HepG2 (cell line): ENCODE data around the gene WSCD1. TPM values are rescaled to one million over a fixed set of nuclear protein-coding genes. Genes with fewer than 3 reads are reported as not detected.
A peak's percentile ranks its signal among the peaks of the same experiment; 100 is the strongest.

ENCODE experiments used
- ATAC-seq: fragments of 200-7000 bp; cut with Tn5 transposase; 3 replicates; pipeline ENCODE4 v1.9.1; 2020; ENCODE audit warnings: mild to moderate bottlenecking, moderate library complexity
- BruUV-seq: library from RNA; stranded (reverse); fragments of 400-500 nt; replicated peaks from 2 replicates; lab custom pipeline; 2021; lab: Mats Ljungman, UMichigan
- CTCF ChIA-PET: fragments of 300-600 bp; formaldehyde crosslinking; extraction: SDS; loops from one replicate; lab custom pipeline; 2021; ENCODE audit warnings: low total read pairs, inconsistent platforms, low intra/inter-chr PET ratio; lab: Yijun Ruan, JAX
- POLR2A ChIA-PET: fragments of 350-600 bp; sonication (Branson Sonifier 250); formaldehyde crosslinking; loops from one replicate; lab custom pipeline; 2020; ENCODE audit warnings: antibody characterized with exemption, inconsistent platforms; lab: Yijun Ruan, JAX
- DNase-seq: peaks from one replicate; pipeline ENCODE4 v3.0.0-alpha.2; 2015; ENCODE audit warnings: low spot score
- FAIRE-seq: peaks from 3 replicates; lab custom pipeline; 2011; peaks lifted over from hg19 to GRCh38; lab: Jason Lieb, UNC
- H2AFZ ChIP-seq: one replicate; pipeline ENCODE4 v1.6.1; 2011; ENCODE audit warnings: low read length, inconsistent platforms
- H3K27ac ChIP-seq: fragments of 300-600 bp; 3 replicates; pipeline ENCODE4 v1.8.0; 2011; ENCODE audit warnings: mixed run types, mild to moderate bottlenecking, mixed read lengths, low read length, inconsistent platforms; ENCODE audit not compliant: insufficient read depth; ENCODE audit errors: extremely low read length
- H3K27me3 ChIP-seq, 2 experiments: fragments of 200-600 bp in 1 of 2; 2 replicates in 1 of 2; 3 replicates in 1 of 2; pipeline versions ENCODE4 v1.6.0 to v1.8.0; 2011; ENCODE audit warnings: low read length in 2 of 2, mild to moderate bottlenecking in 2 of 2, moderate library complexity in 2 of 2, inconsistent platforms in 1 of 2; ENCODE audit not compliant: insufficient read depth in 2 of 2, control insufficient read depth in 1 of 2
- H3K36me3 ChIP-seq, 2 experiments: fragments of 200-600 bp in 1 of 2; replicated peaks in 1 of 2; 2 replicates in 1 of 2; 3 replicates in 1 of 2; pipeline versions ENCODE4 v1.5.1 to v1.8.0; 2011; ENCODE audit warnings: low read length in 2 of 2, inconsistent platforms in 1 of 2; ENCODE audit not compliant: insufficient read depth in 2 of 2, control insufficient read depth in 1 of 2
- H3K4me1 ChIP-seq: 2 replicates; pipeline ENCODE4 v1.5.1; 2012; ENCODE audit warnings: low read length, inconsistent platforms; ENCODE audit not compliant: insufficient read depth
- H3K4me2 ChIP-seq: 2 replicates; pipeline ENCODE4 v1.6.0; 2011; ENCODE audit warnings: low read depth, low read length, inconsistent platforms
- H3K4me3 ChIP-seq, 3 experiments: fragments of 200-600 bp in 1 of 3; sonication (generic), shearing (Covaris generic) in 1 of 3; replicated peaks in 1 of 3; 2 replicates each; pipeline ENCODE4 v1.5.1; 2011 to 2016; ENCODE audit warnings: low read length in 3 of 3, inconsistent platforms in 2 of 3, low read depth in 2 of 3, mild to moderate bottlenecking in 2 of 3, control low read depth in 1 of 3, mixed read lengths in 1 of 3; ENCODE audit not compliant: insufficient read depth in 1 of 3
- H3K79me2 ChIP-seq: one replicate; pipeline ENCODE4 v1.6.1; 2011; ENCODE audit warnings: low read length, inconsistent platforms; ENCODE audit not compliant: insufficient read depth
- H3K9ac ChIP-seq: 2 replicates; pipeline ENCODE4 v1.6.0; 2011; ENCODE audit warnings: mild to moderate bottlenecking, low read depth, low read length, inconsistent platforms; ENCODE audit not compliant: insufficient read depth
- H3K9me3 ChIP-seq: 2 replicates; pipeline ENCODE4 v1.5.1; 2012; ENCODE audit warnings: mild to moderate bottlenecking, low read length
- H4K20me1 ChIP-seq: 2 replicates; pipeline ENCODE4 v1.6.0; 2011; ENCODE audit warnings: inconsistent platforms, mild to moderate bottlenecking, low read length, moderate library complexity; ENCODE audit not compliant: insufficient read depth
- EEA1 ChIP-seq: sonication (generic); formaldehyde crosslinking; IDR thresholded peaks from 2 replicates; pipeline ENCODE4 v1.5.1; 2020; ENCODE audit warnings: mild to moderate bottlenecking, missing genetic modification reagents, borderline replicate concordance
- ZNF777 ChIP-seq: sonication (generic); formaldehyde crosslinking; IDR thresholded peaks from 2 replicates; pipeline ENCODE4 v1.4.0; 2020; ENCODE audit warnings: missing genetic modification reagents
- ZSCAN25 ChIP-seq: sonication (generic); formaldehyde crosslinking; IDR thresholded peaks from 2 replicates; pipeline ENCODE4 v1.8.0; 2022; ENCODE audit warnings: mild to moderate bottlenecking, missing genetic modification reagents
- WGBS: methylation state at CpG from one replicate; pipeline ENCODE4 v1.1.6; 2017; ENCODE audit warnings: low lambda C conversion rate; 5-methylcytosine and 5-hydroxymethylcytosine counted together
- in situ Hi-C: cut with HindIII; loops from 2 replicates; pipeline ENCODE4 v1.10.0; 2017; ENCODE audit warnings: low pct_unique_long_range_greater_than_20kb; ENCODE audit not compliant: extremely low pct_ligation_motif_present
- intact Hi-C: fragments of 100-400 bp; cut with micrococcal nuclease; formaldehyde crosslinking; loops from one replicate; pipeline ENCODE4 v1.10.0; 2022; ENCODE audit not compliant: unreplicated experiment
- polyA plus RNA-seq, 8 experiments: library from polyadenylated mRNA; depleted of rRNA in 3 of 8; stranded (reverse) in 7 of 8; unstranded in 1 of 8; fragments of >200 nt; fragmentation: Illumina TruSeq in 4 of 8; extraction: Trizol in 4 of 8; gene quantifications; 2 replicates each; pipeline versions ENCODE4 v1.2.1 to v1.2.3, GENCODE V29; 2011 to 2016; ENCODE audit warnings: low read depth in 4 of 8, missing spikeins in 1 of 8, mixed read lengths in 1 of 8; ENCODE audit not compliant: insufficient read depth in 1 of 8
- total RNA-seq, 5 experiments: library from RNA; depleted of rRNA; stranded (reverse); fragments of >200 nt; fragmentation: Illumina TruSeq; extraction: Trizol; gene quantifications; 2 replicates each; pipeline ENCODE4 v1.2.3, GENCODE V29; 2016; ENCODE audit warnings: low read depth in 1 of 5
- TF ChIP-seq, protein P1 (sequence below): sonication (generic); formaldehyde crosslinking; IDR thresholded peaks from 2 replicates; pipeline ENCODE4 v1.5.1; 2020; ENCODE audit warnings: missing genetic modification reagents, mild to moderate bottlenecking, borderline replicate concordance
- TF ChIP-seq, protein P2 (sequence below): sonication (generic); formaldehyde crosslinking; IDR thresholded peaks from 2 replicates; pipeline ENCODE4 v1.5.0; 2020; ENCODE audit warnings: mild to moderate bottlenecking, missing genetic modification reagents, moderate library complexity
- TF ChIP-seq, protein P3 (sequence below): sonication (generic); formaldehyde crosslinking; IDR thresholded peaks from 2 replicates; pipeline ENCODE4 v1.4.0; 2020; ENCODE audit warnings: missing genetic modification reagents
- TF ChIP-seq, protein P4 (sequence below): sonication (generic); formaldehyde crosslinking; IDR thresholded peaks from 2 replicates; pipeline ENCODE4 v1.8.0; 2022; ENCODE audit warnings: mild to moderate bottlenecking, missing genetic modification reagents, moderate library complexity
- TF ChIP-seq, protein P5 (sequence below): sonication (generic); formaldehyde crosslinking; IDR thresholded peaks from 2 replicates; pipeline ENCODE4 v1.9.0; 2021; ENCODE audit warnings: missing genetic modification reagents, mild to moderate bottlenecking, borderline replicate concordance

The WSCD1 gene
- total and polyA plus RNA-seq, 2 of the 13 experiments (the other 11 are each of a cell fraction or from before 2014, with no cell fraction given), result 0.24 to 2.7 TPM

DNA sequence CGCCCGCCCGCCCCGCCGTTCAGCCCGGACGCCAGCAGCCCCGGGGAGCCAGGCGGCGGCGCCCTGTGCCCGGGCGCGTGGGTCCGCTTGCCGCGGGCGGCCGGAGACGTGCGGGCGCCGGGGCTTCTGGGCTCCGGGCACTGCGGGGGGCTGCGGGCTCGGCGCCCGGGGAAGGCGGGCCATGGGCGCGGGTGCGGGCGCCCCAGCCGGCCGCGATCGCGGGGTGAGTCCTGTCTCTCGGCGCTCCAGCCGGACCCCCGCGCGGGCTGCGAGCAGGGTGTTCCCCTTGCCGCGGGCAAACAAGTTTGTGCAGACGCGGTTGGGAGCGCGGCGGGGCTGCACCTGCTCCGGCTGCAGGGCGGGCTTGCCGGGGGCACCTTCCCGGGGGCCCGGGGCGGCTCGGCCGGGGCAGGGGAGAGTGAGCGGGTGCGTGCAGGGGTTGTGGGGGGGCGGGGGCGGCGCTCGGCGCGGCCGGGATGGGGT lies 292 bp downstream of the WSCD1 start:
- no peaks in the 10 kb centered on the region for H3K79me2 ChIP-seq
- WGBS, result no CpG with 5 or more reads among the region's 70 CpGs
- H3K4me1 ChIP-seq, result peaks cover 15% of the 10 kb centered on the region
- in situ Hi-C loops, result no loop called here
- intact Hi-C loops, result no loop called here
- TF ChIP-seq, protein P1, sequence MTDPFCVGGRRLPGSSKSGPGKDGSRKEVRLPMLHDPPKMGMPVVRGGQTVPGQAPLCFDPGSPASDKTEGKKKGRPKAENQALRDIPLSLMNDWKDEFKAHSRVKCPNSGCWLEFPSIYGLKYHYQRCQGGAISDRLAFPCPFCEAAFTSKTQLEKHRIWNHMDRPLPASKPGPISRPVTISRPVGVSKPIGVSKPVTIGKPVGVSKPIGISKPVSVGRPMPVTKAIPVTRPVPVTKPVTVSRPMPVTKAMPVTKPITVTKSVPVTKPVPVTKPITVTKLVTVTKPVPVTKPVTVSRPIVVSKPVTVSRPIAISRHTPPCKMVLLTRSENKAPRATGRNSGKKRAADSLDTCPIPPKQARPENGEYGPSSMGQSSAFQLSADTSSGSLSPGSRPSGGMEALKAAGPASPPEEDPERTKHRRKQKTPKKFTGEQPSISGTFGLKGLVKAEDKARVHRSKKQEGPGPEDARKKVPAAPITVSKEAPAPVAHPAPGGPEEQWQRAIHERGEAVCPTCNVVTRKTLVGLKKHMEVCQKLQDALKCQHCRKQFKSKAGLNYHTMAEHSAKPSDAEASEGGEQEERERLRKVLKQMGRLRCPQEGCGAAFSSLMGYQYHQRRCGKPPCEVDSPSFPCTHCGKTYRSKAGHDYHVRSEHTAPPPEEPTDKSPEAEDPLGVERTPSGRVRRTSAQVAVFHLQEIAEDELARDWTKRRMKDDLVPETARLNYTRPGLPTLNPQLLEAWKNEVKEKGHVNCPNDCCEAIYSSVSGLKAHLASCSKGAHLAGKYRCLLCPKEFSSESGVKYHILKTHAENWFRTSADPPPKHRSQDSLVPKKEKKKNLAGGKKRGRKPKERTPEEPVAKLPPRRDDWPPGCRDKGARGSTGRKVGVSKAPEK (CRISPR knock-in tag), result no peak
- peak; percentile 47; the same call in 1 of the 2 replicates for TF ChIP-seq ZNF777
- ChIA-PET POLR2A (interaction anchor here (1.4 kb wide), 1 partner anchor 9 kb away, joined by 6 read pairs; no protein-coding TSS in a partner anchor), CTCF (no interaction called here)
- no peak overlapping the region for H3K27ac ChIP-seq
- H3K36me3 ChIP-seq, result no peaks in the 10 kb centered on the region
- H3K4me2 ChIP-seq, result peak overlapping the region; percentile 69
- H2AFZ ChIP-seq, result no peak overlapping the region
- H4K20me1 ChIP-seq, result no peaks in the 10 kb centered on the region
- no TSS peak for BruUV-seq
- H3K4me3 ChIP-seq, result peak overlapping the region; percentile 47 to 69 (median 53); a peak in 5 of 6 replicates
- no peak overlapping the region for H3K9ac ChIP-seq
- no peaks in the 10 kb centered on the region for H3K9me3 ChIP-seq
- ATAC-seq (no peak), DNase-seq (no peak), FAIRE-seq (no peak)
- H3K27me3 ChIP-seq, result peaks cover 5 to 36% of the 10 kb centered on the region in 2 experiments

DNA sequence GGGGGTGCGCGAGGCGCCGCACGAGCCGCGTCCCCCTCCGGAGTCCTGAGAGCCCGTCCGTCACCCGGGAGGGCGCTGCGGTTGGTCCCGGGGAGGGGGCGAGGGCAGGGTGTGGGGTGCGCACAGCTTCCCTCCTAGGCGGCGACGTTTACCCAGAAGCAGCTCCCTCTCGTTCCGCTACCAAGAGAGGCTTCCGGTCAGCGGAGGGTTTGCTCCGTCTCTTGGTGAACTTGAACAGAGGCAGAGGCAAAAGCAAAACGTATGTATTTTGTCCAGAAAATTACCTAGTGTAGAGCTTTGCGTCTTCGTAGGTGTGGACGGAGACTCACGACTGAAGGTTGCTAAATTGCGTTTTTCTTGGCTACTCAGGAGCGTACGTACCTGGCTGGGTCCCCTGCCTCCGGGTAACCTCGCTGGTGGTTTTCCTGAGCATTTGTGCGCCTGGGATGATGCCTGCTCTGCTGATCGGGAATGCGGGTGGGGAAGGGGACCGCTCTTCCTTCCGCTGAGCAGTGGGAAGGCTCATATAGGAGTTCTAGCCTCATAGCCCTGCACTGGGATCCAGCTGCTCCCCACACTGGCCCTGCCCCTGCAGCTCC lies 833 bp downstream of the WSCD1 start:
- ATAC-seq, result peak; percentile 27; the same call in 2 of the 3 replicates
- H3K4me2 ChIP-seq, result peak overlapping the region; percentile 69
- BruUV-seq, result no TSS peak
- no peak overlapping the region for H3K27ac ChIP-seq
- in situ Hi-C loops, result no loop called here
- no peak for DNase-seq
- H3K79me2 ChIP-seq, result no peaks in the 10 kb centered on the region
- peak overlapping the region; percentile 47 to 69 (median 53) for H3K4me3 ChIP-seq
- peak overlapping the region; percentile 42 for H2AFZ ChIP-seq
- intact Hi-C loops, result no loop called here
- no peak for FAIRE-seq
- H3K27me3 ChIP-seq, result peaks cover 6 to 40% of the 10 kb centered on the region in 2 experiments
- 13% methylated on average over 10 of the region's 39 CpGs for WGBS
- H4K20me1 ChIP-seq, result no peaks in the 10 kb centered on the region
- peaks cover 15% of the 10 kb centered on the region for H3K4me1 ChIP-seq
- POLR2A ChIA-PET, result interaction anchor here (1.4 kb wide), 1 partner anchor 9 kb away, joined by 6 read pairs; no protein-coding TSS in a partner anchor
- CTCF ChIA-PET, result no interaction called here
- H3K9me3 ChIP-seq, result no peaks in the 10 kb centered on the region
- no peak overlapping the region for H3K9ac ChIP-seq
- H3K36me3 ChIP-seq, result no peaks in the 10 kb centered on the region
- TF ChIP-seq, protein P2, sequence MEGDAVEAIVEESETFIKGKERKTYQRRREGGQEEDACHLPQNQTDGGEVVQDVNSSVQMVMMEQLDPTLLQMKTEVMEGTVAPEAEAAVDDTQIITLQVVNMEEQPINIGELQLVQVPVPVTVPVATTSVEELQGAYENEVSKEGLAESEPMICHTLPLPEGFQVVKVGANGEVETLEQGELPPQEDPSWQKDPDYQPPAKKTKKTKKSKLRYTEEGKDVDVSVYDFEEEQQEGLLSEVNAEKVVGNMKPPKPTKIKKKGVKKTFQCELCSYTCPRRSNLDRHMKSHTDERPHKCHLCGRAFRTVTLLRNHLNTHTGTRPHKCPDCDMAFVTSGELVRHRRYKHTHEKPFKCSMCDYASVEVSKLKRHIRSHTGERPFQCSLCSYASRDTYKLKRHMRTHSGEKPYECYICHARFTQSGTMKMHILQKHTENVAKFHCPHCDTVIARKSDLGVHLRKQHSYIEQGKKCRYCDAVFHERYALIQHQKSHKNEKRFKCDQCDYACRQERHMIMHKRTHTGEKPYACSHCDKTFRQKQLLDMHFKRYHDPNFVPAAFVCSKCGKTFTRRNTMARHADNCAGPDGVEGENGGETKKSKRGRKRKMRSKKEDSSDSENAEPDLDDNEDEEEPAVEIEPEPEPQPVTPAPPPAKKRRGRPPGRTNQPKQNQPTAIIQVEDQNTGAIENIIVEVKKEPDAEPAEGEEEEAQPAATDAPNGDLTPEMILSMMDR (CRISPR knock-in tag), result 0 out of 2 replicates have a peak, but pooled peaks have one; percentile 12
- TF ChIP-seq, protein P3, sequence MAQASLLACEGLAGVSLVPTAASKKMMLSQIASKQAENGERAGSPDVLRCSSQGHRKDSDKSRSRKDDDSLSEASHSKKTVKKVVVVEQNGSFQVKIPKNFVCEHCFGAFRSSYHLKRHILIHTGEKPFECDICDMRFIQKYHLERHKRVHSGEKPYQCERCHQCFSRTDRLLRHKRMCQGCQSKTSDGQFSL, result 0 out of 2 replicates have a peak, but pooled peaks have one; percentile 25
- TF ChIP-seq, protein P4, sequence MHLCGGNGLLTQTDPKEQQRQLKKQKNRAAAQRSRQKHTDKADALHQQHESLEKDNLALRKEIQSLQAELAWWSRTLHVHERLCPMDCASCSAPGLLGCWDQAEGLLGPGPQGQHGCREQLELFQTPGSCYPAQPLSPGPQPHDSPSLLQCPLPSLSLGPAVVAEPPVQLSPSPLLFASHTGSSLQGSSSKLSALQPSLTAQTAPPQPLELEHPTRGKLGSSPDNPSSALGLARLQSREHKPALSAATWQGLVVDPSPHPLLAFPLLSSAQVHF, result no peak
- TF ChIP-seq, protein P5, sequence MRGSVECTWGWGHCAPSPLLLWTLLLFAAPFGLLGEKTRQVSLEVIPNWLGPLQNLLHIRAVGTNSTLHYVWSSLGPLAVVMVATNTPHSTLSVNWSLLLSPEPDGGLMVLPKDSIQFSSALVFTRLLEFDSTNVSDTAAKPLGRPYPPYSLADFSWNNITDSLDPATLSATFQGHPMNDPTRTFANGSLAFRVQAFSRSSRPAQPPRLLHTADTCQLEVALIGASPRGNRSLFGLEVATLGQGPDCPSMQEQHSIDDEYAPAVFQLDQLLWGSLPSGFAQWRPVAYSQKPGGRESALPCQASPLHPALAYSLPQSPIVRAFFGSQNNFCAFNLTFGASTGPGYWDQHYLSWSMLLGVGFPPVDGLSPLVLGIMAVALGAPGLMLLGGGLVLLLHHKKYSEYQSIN (CRISPR knock-in tag), result no peak
- TF ChIP-seq ZSCAN25 (peak; percentile 45; the same call in 1 of the 2 replicates), EEA1 (CRISPR knock-in tag) (peak; percentile 31; the same call in 1 of the 2 replicates)
